HepG2 (cell line): Measurements from ENCODE around the gene XKR7. TPM values are rescaled to one million over a fixed set of nuclear protein-coding genes. Genes with fewer than 3 reads are reported as not detected.

ENCODE experiments used
- ATAC-seq: fragments of 200-7000 bp; cut with Tn5 transposase; 3 replicates; pipeline ENCODE4 v1.9.1; 2020; ENCODE audit warnings: mild to moderate bottlenecking, moderate library complexity
- BruUV-seq: library from RNA; stranded (reverse); fragments of 400-500 nt; replicated peaks from 2 replicates; lab custom pipeline; 2021; lab: Mats Ljungman, UMichigan
- CTCF ChIA-PET: fragments of 300-600 bp; formaldehyde crosslinking; extraction: SDS; loops from one replicate; lab custom pipeline; 2021; ENCODE audit warnings: low total read pairs, inconsistent platforms, low intra/inter-chr PET ratio; lab: Yijun Ruan, JAX
- POLR2A ChIA-PET: fragments of 350-600 bp; sonication (Branson Sonifier 250); formaldehyde crosslinking; loops from one replicate; lab custom pipeline; 2020; ENCODE audit warnings: antibody characterized with exemption, inconsistent platforms; lab: Yijun Ruan, JAX
- DNase-seq: peaks from one replicate; pipeline ENCODE4 v3.0.0-alpha.2; 2015; ENCODE audit warnings: low spot score
- FAIRE-seq: peaks from 3 replicates; lab custom pipeline; 2011; peaks lifted over from hg19 to GRCh38; lab: Jason Lieb, UNC
- H2AFZ ChIP-seq: one replicate; pipeline ENCODE4 v1.6.1; 2011; ENCODE audit warnings: low read length, inconsistent platforms
- H3K27ac ChIP-seq: fragments of 300-600 bp; 3 replicates; pipeline ENCODE4 v1.8.0; 2011; ENCODE audit warnings: mixed run types, mild to moderate bottlenecking, mixed read lengths, low read length, inconsistent platforms; ENCODE audit not compliant: insufficient read depth; ENCODE audit errors: extremely low read length
- H3K27me3 ChIP-seq, 2 experiments: fragments of 200-600 bp in 1 of 2; 2 replicates in 1 of 2; 3 replicates in 1 of 2; pipeline versions ENCODE4 v1.6.0 to v1.8.0; 2011; ENCODE audit warnings: low read length in 2 of 2, mild to moderate bottlenecking in 2 of 2, moderate library complexity in 2 of 2, inconsistent platforms in 1 of 2; ENCODE audit not compliant: insufficient read depth in 2 of 2, control insufficient read depth in 1 of 2
- H3K36me3 ChIP-seq, 2 experiments: fragments of 200-600 bp in 1 of 2; replicated peaks in 1 of 2; 2 replicates in 1 of 2; 3 replicates in 1 of 2; pipeline versions ENCODE4 v1.5.1 to v1.8.0; 2011; ENCODE audit warnings: low read length in 2 of 2, inconsistent platforms in 1 of 2; ENCODE audit not compliant: insufficient read depth in 2 of 2, control insufficient read depth in 1 of 2
- H3K4me1 ChIP-seq: 2 replicates; pipeline ENCODE4 v1.5.1; 2012; ENCODE audit warnings: low read length, inconsistent platforms; ENCODE audit not compliant: insufficient read depth
- H3K4me2 ChIP-seq: 2 replicates; pipeline ENCODE4 v1.6.0; 2011; ENCODE audit warnings: low read depth, low read length, inconsistent platforms
- H3K4me3 ChIP-seq, 3 experiments: fragments of 200-600 bp in 1 of 3; sonication (generic), shearing (Covaris generic) in 1 of 3; replicated peaks in 1 of 3; 2 replicates each; pipeline ENCODE4 v1.5.1; 2011 to 2016; ENCODE audit warnings: low read length in 3 of 3, inconsistent platforms in 2 of 3, low read depth in 2 of 3, mild to moderate bottlenecking in 2 of 3, control low read depth in 1 of 3, mixed read lengths in 1 of 3; ENCODE audit not compliant: insufficient read depth in 1 of 3
- H3K79me2 ChIP-seq: one replicate; pipeline ENCODE4 v1.6.1; 2011; ENCODE audit warnings: low read length, inconsistent platforms; ENCODE audit not compliant: insufficient read depth
- H3K9ac ChIP-seq: 2 replicates; pipeline ENCODE4 v1.6.0; 2011; ENCODE audit warnings: mild to moderate bottlenecking, low read depth, low read length, inconsistent platforms; ENCODE audit not compliant: insufficient read depth
- H3K9me3 ChIP-seq: 2 replicates; pipeline ENCODE4 v1.5.1; 2012; ENCODE audit warnings: mild to moderate bottlenecking, low read length
- H4K20me1 ChIP-seq: 2 replicates; pipeline ENCODE4 v1.6.0; 2011; ENCODE audit warnings: inconsistent platforms, mild to moderate bottlenecking, low read length, moderate library complexity; ENCODE audit not compliant: insufficient read depth
- AGO2 ChIP-seq: fragments of 200-400 bp; formaldehyde crosslinking; optimal IDR thresholded peaks from 2 replicates; pipeline ENCODE3; 2017; ENCODE audit warnings: mild to moderate bottlenecking, low read depth, low read length, moderate library complexity
- BORCS8-MEF2B ChIP-seq: sonication (generic); formaldehyde crosslinking; IDR thresholded peaks from 2 replicates; pipeline ENCODE4 v1.8.0; 2022; ENCODE audit warnings: mild to moderate bottlenecking, missing genetic modification reagents
- DMAP1 ChIP-seq: IDR thresholded peaks from 2 replicates; pipeline ENCODE4 v1.6.1; 2016
- DNMT1 ChIP-seq: sonication (generic); formaldehyde crosslinking; IDR thresholded peaks from 2 replicates; pipeline ENCODE4 v1.5.1; 2020; ENCODE audit warnings: mild to moderate bottlenecking, missing genetic modification reagents
- HCFC1 ChIP-seq: fragments of 150-350 bp; IDR thresholded peaks from 2 replicates; pipeline ENCODE4 v1.6.1; 2014; ENCODE audit warnings: low read depth, low read length
- HES4 ChIP-seq: sonication (generic); formaldehyde crosslinking; IDR thresholded peaks from 2 replicates; pipeline ENCODE4 v1.9.0; 2021; ENCODE audit warnings: mild to moderate bottlenecking, missing genetic modification reagents, borderline replicate concordance
- HNF4A ChIP-seq: sonication (generic); formaldehyde crosslinking; IDR thresholded peaks from 2 replicates; pipeline ENCODE4 v1.4.0; 2020; ENCODE audit warnings: missing genetic modification reagents
- NR2F1 ChIP-seq, 2 experiments: fragments of 450-650 bp in 1 of 2; formaldehyde crosslinking in 1 of 2; IDR thresholded peaks; 2 replicates each; pipeline versions ENCODE4 v1.5.0 to v1.6.1; 2016 to 2020; ENCODE audit warnings: mild to moderate bottlenecking in 1 of 2, missing compliant biosample characterization in 1 of 2, missing genetic modification reagents in 1 of 2, moderate library complexity in 1 of 2
- SP5 ChIP-seq: IDR thresholded peaks from 2 replicates; pipeline ENCODE4 v1.6.1; 2016; ENCODE audit warnings: low read depth, borderline replicate concordance
- THAP7 ChIP-seq: sonication (generic); formaldehyde crosslinking; IDR thresholded peaks from 2 replicates; pipeline ENCODE4 v1.8.1; 2023; ENCODE audit warnings: mild to moderate bottlenecking, missing genetic modification reagents
- ZBTB1 ChIP-seq: sonication (generic); formaldehyde crosslinking; IDR thresholded peaks from 2 replicates; pipeline ENCODE4 v1.4.0; 2020; ENCODE audit warnings: missing genetic modification reagents, borderline replicate concordance
- WGBS: methylation state at CpG from one replicate; pipeline ENCODE4 v1.1.6; 2017; ENCODE audit warnings: low lambda C conversion rate; 5-methylcytosine and 5-hydroxymethylcytosine counted together
- in situ Hi-C: cut with HindIII; loops from 2 replicates; pipeline ENCODE4 v1.10.0; 2017; ENCODE audit warnings: low pct_unique_long_range_greater_than_20kb; ENCODE audit not compliant: extremely low pct_ligation_motif_present
- intact Hi-C: fragments of 100-400 bp; cut with micrococcal nuclease; formaldehyde crosslinking; loops from one replicate; pipeline ENCODE4 v1.10.0; 2022; ENCODE audit not compliant: unreplicated experiment
- polyA plus RNA-seq, 8 experiments: library from polyadenylated mRNA; depleted of rRNA in 3 of 8; stranded (reverse) in 7 of 8; unstranded in 1 of 8; fragments of >200 nt; fragmentation: Illumina TruSeq in 4 of 8; extraction: Trizol in 4 of 8; gene quantifications; 2 replicates each; pipeline versions ENCODE4 v1.2.1 to v1.2.3, GENCODE V29; 2011 to 2016; ENCODE audit warnings: low read depth in 4 of 8, missing spikeins in 1 of 8, mixed read lengths in 1 of 8; ENCODE audit not compliant: insufficient read depth in 1 of 8
- total RNA-seq, 5 experiments: library from RNA; depleted of rRNA; stranded (reverse); fragments of >200 nt; fragmentation: Illumina TruSeq; extraction: Trizol; gene quantifications; 2 replicates each; pipeline ENCODE4 v1.2.3, GENCODE V29; 2016; ENCODE audit warnings: low read depth in 1 of 5
- TF ChIP-seq, protein P1 (sequence below): sonication (generic); formaldehyde crosslinking; conservative IDR thresholded peaks from 2 replicates; pipeline ENCODE4 v1.4.0; 2020; ENCODE audit warnings: mild to moderate bottlenecking, missing genetic modification reagents, moderate library complexity
- TF ChIP-seq, protein P2 (sequence below): sonication (generic); formaldehyde crosslinking; IDR thresholded peaks from 2 replicates; pipeline ENCODE4 v1.4.0; 2020; ENCODE audit warnings: missing genetic modification reagents

The XKR7 gene
- total and polyA plus RNA-seq, 2 of the 13 experiments (the other 11 are each of a cell fraction or from before 2014, with no cell fraction given): not detected

GRCh38 chr20:31991339-31991705 is 23.4 kb downstream of the XKR7 start (continued):
- TF ChIP-seq THAP7 (CRISPR knock-in tag) (no peak), HNF4A (CRISPR knock-in tag) (no peak), NR2F1 (CRISPR knock-in tag; IDR thresholded peaks at IDR 0.05) (no peak), DNMT1 (CRISPR knock-in tag) (no peak), ZBTB1 (CRISPR knock-in tag) (no peak), HCFC1 (no peak)
- TF ChIP-seq, all 625 proteins: peak for 0

- intact Hi-C loops: no loop called here
- no peak overlapping the region for H2AFZ ChIP-seq
- in situ Hi-C loops: no loop called here
- ATAC-seq (no peak), FAIRE-seq (no peak), DNase-seq (no peak)
- no peak overlapping the region for H3K9ac ChIP-seq
- H3K27me3 ChIP-seq: peaks cover 9 to 52% of the 10 kb centered on the region in 2 experiments; a peak in 4 of 5 replicates
- no peak overlapping the region for H3K4me2 ChIP-seq
- 2% methylated on average over 2 of the region's 2 CpGs for WGBS
- peaks cover 8% of the 10 kb centered on the region; the same call in 1 of the 2 replicates for H4K20me1 ChIP-seq
- H3K36me3 ChIP-seq: no peaks in the 10 kb centered on the region
- ChIA-PET POLR2A (no interaction called here), CTCF (no interaction called here)
- no TSS peak for BruUV-seq
- no peak overlapping the region for H3K27ac ChIP-seq
- no peaks in the 10 kb centered on the region for H3K9me3 ChIP-seq
- H3K79me2 ChIP-seq: no peaks in the 10 kb centered on the region
- H3K4me1 ChIP-seq: no peaks in the 10 kb centered on the region
- H3K4me3 ChIP-seq: no peak overlapping the region
- TF ChIP-seq, protein P1, sequence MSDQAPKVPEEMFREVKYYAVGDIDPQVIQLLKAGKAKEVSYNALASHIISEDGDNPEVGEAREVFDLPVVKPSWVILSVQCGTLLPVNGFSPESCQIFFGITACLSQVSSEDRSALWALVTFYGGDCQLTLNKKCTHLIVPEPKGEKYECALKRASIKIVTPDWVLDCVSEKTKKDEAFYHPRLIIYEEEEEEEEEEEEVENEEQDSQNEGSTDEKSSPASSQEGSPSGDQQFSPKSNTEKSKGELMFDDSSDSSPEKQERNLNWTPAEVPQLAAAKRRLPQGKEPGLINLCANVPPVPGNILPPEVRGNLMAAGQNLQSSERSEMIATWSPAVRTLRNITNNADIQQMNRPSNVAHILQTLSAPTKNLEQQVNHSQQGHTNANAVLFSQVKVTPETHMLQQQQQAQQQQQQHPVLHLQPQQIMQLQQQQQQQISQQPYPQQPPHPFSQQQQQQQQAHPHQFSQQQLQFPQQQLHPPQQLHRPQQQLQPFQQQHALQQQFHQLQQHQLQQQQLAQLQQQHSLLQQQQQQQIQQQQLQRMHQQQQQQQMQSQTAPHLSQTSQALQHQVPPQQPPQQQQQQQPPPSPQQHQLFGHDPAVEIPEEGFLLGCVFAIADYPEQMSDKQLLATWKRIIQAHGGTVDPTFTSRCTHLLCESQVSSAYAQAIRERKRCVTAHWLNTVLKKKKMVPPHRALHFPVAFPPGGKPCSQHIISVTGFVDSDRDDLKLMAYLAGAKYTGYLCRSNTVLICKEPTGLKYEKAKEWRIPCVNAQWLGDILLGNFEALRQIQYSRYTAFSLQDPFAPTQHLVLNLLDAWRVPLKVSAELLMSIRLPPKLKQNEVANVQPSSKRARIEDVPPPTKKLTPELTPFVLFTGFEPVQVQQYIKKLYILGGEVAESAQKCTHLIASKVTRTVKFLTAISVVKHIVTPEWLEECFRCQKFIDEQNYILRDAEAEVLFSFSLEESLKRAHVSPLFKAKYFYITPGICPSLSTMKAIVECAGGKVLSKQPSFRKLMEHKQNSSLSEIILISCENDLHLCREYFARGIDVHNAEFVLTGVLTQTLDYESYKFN (CRISPR knock-in tag): no peak
- TF ChIP-seq, protein P2, sequence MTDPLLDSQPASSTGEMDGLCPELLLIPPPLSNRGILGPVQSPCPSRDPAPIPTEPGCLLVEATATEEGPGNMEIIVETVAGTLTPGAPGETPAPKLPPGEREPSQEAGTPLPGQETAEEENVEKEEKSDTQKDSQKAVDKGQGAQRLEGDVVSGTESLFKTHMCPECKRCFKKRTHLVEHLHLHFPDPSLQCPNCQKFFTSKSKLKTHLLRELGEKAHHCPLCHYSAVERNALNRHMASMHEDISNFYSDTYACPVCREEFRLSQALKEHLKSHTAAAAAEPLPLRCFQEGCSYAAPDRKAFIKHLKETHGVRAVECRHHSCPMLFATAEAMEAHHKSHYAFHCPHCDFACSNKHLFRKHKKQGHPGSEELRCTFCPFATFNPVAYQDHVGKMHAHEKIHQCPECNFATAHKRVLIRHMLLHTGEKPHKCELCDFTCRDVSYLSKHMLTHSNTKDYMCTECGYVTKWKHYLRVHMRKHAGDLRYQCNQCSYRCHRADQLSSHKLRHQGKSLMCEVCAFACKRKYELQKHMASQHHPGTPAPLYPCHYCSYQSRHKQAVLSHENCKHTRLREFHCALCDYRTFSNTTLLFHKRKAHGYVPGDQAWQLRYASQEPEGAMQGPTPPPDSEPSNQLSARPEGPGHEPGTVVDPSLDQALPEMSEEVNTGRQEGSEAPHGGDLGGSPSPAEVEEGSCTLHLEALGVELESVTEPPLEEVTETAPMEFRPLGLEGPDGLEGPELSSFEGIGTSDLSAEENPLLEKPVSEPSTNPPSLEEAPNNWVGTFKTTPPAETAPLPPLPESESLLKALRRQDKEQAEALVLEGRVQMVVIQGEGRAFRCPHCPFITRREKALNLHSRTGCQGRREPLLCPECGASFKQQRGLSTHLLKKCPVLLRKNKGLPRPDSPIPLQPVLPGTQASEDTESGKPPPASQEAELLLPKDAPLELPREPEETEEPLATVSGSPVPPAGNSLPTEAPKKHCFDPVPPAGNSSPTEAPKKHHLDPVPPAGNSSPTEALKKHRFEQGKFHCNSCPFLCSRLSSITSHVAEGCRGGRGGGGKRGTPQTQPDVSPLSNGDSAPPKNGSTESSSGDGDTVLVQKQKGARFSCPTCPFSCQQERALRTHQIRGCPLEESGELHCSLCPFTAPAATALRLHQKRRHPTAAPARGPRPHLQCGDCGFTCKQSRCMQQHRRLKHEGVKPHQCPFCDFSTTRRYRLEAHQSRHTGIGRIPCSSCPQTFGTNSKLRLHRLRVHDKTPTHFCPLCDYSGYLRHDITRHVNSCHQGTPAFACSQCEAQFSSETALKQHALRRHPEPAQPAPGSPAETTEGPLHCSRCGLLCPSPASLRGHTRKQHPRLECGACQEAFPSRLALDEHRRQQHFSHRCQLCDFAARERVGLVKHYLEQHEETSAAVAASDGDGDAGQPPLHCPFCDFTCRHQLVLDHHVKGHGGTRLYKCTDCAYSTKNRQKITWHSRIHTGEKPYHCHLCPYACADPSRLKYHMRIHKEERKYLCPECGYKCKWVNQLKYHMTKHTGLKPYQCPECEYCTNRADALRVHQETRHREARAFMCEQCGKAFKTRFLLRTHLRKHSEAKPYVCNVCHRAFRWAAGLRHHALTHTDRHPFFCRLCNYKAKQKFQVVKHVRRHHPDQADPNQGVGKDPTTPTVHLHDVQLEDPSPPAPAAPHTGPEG: no peak
- TF ChIP-seq DMAP1: no peak
- no peak for TF ChIP-seq HES4
- TF ChIP-seq BORCS8-MEF2B: no peak
- TF ChIP-seq AGO2: no peak
- no peak for TF ChIP-seq SP5
These were observed 24.1 kb downstream of the XKR7 start for GRCh38 chr20:31992086-31992485.
